ENCODE measurements around the gene TRIM33.

DNA sequence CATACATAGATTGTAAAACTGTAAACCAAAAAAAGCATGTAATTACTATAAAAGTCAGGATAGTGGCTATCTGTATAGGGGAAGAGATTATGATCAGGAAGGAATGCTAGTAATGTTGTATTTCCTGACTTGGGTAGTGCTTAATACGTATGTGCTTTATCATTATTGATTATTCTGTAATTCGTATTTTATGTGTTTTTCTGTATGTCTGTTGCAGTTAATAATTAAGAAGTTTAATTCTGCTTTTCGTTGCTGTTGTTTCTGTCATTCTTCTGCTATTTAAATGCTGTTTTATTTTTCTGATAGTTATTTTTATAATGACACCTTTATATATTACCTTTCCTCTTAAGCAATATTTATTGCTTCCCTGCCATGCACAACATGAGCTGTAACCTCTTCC lies 29.3 kb upstream of the TRIM33 start:
- no peak for TF ChIP-seq SMC3 (IDR thresholded peaks at IDR 0.05; ENCODE audit: low read length)
- TF ChIP-seq CREB1 (IDR thresholded peaks at IDR 0.05): no peak
- no peak for TF ChIP-seq CREB1 (CRISPR knock-in tag; IDR thresholded peaks at IDR 0.05)
- no peak for TF ChIP-seq EZH2 (conservative IDR thresholded peaks at IDR 0.05; ENCODE audit: low read depth, low read length)
- TF ChIP-seq, protein P1, sequence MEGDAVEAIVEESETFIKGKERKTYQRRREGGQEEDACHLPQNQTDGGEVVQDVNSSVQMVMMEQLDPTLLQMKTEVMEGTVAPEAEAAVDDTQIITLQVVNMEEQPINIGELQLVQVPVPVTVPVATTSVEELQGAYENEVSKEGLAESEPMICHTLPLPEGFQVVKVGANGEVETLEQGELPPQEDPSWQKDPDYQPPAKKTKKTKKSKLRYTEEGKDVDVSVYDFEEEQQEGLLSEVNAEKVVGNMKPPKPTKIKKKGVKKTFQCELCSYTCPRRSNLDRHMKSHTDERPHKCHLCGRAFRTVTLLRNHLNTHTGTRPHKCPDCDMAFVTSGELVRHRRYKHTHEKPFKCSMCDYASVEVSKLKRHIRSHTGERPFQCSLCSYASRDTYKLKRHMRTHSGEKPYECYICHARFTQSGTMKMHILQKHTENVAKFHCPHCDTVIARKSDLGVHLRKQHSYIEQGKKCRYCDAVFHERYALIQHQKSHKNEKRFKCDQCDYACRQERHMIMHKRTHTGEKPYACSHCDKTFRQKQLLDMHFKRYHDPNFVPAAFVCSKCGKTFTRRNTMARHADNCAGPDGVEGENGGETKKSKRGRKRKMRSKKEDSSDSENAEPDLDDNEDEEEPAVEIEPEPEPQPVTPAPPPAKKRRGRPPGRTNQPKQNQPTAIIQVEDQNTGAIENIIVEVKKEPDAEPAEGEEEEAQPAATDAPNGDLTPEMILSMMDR (CRISPR knock-in tag; IDR thresholded peaks at IDR 0.05): no peak
